Activated CD8-positive, alpha-beta T cell treated with anti-CD3 and anti-CD28 coated beads, Interleukin-2, amount 10 ng/mL, durations not matched to agents 7 days and 5 days (primary cell): ENCODE data around the gene SPAG9. TPM values are rescaled to one million over a fixed set of nuclear protein-coding genes. Genes with fewer than 3 reads are reported as not detected.

ENCODE experiments used
- ATAC-seq: fragments of 150-1000 bp; cut with Tn5 transposase; one replicate; pipeline ENCODE4 v1.10.0; 2021; ENCODE audit warnings: moderate library complexity
- CTCF ChIA-PET: fragments of 350-600 bp; sonication (Branson Sonifier 250); formaldehyde crosslinking; loops from one replicate; lab custom pipeline; 2021; ENCODE audit warnings: antibody characterized with exemption; lab: Charles Lee
- POLR2A ChIA-PET: fragments of 350-600 bp; sonication (Branson Sonifier 250); formaldehyde crosslinking; loops from one replicate; lab custom pipeline; 2021; ENCODE audit warnings: antibody characterized with exemption; lab: Charles Lee
- DNase-seq: peaks from one replicate; pipeline ENCODE4 v3.0.0-alpha.2; 2020
- H3K27ac Mint-ChIP-seq: one replicate; pipeline ENCODE4 v1.8.0; 2021; ENCODE audit warnings: mild to moderate bottlenecking, mixed read lengths
- H3K27me3 Mint-ChIP-seq: one replicate; pipeline ENCODE4 v1.8.0; 2021; ENCODE audit warnings: low read depth, mixed read lengths
- H3K36me3 Mint-ChIP-seq: one replicate; pipeline ENCODE4 v1.8.0; 2021; ENCODE audit warnings: low read depth, mixed read lengths
- H3K4me1 Mint-ChIP-seq: one replicate; pipeline ENCODE4 v1.8.0; 2021; ENCODE audit warnings: low read depth, mixed read lengths
- H3K4me3 Mint-ChIP-seq: one replicate; pipeline ENCODE4 v1.8.0; 2021; ENCODE audit warnings: mild to moderate bottlenecking, mixed read lengths
- H3K9me3 Mint-ChIP-seq: one replicate; pipeline ENCODE4 v1.8.0; 2022; ENCODE audit warnings: mixed read lengths; ENCODE audit not compliant: insufficient read depth
- total RNA-seq, 2 experiments: library from RNA; stranded (reverse); gene quantifications; one replicate each; pipeline ENCODE4 v1.2.3, GENCODE V29; 2021

The SPAG9 gene
- total RNA-seq, 2 experiments from 2014 or later, result 39.2 to 42.1 TPM

- H3K27ac Mint-ChIP-seq, result peak overlapping the region; percentile 30
- POLR2A ChIA-PET, result interaction anchor here (1.1 to 13.9 kb wide), 2 partner anchors 88 to 115 kb away, joined by 3 to 163 read pairs; partner anchors contain the start of gene TOB1
Observed at GRCh38 chr17:50953518-50953830, 167.2 kb downstream of the SPAG9 start.

GRCh38 chr17:50952889-50953288 lies 167.8 kb downstream of the SPAG9 start:
- peaks cover 46% of the 10 kb centered on the region for H3K4me1 Mint-ChIP-seq
- no peaks in the 10 kb centered on the region for H3K36me3 Mint-ChIP-seq
- H3K4me3 Mint-ChIP-seq, result no peak overlapping the region
- ATAC-seq (no peak), DNase-seq (no peak)
- ChIA-PET POLR2A (interaction anchor here (1.1 to 13.9 kb wide), 2 partner anchors 87 to 115 kb away, joined by 3 to 163 read pairs; partner anchors contain the start of gene TOB1), CTCF (interaction anchor here (1.0 to 15.6 kb wide), 7 partner anchors 9 to 200 kb away, joined by 3 to 351 read pairs (median 5); partner anchors contain the start of genes NME1 and TOB1)
- no peak overlapping the region for H3K27ac Mint-ChIP-seq
- H3K27me3 Mint-ChIP-seq, result no peaks in the 10 kb centered on the region
- no peaks in the 10 kb centered on the region for H3K9me3 Mint-ChIP-seq

More at GRCh38 chr17:50953518-50953830, 167.2 kb downstream of the SPAG9 start:
- no peaks in the 10 kb centered on the region for H3K27me3 Mint-ChIP-seq
- H3K4me1 Mint-ChIP-seq, result peaks cover 40% of the 10 kb centered on the region
- ATAC-seq, result no peak
- no peaks in the 10 kb centered on the region for H3K36me3 Mint-ChIP-seq
- CTCF ChIA-PET, result interaction anchor here (1.1 to 15.6 kb wide), 7 partner anchors 8 to 173 kb away, joined by 3 to 351 read pairs (median 5); partner anchors contain the start of gene TOB1
- H3K9me3 Mint-ChIP-seq, result no peaks in the 10 kb centered on the region
- DNase-seq, result no peak
- H3K4me3 Mint-ChIP-seq, result no peak overlapping the region

GRCh38 chr17:50952013-50952412 lies 168.7 kb downstream of the SPAG9 start:
- peaks cover 50% of the 10 kb centered on the region for H3K4me1 Mint-ChIP-seq
- DNase-seq (no peak), ATAC-seq (no peak)
- no peak overlapping the region for H3K4me3 Mint-ChIP-seq
- no peak overlapping the region for H3K27ac Mint-ChIP-seq
- H3K9me3 Mint-ChIP-seq, result no peaks in the 10 kb centered on the region
- H3K27me3 Mint-ChIP-seq, result no peaks in the 10 kb centered on the region
- no peaks in the 10 kb centered on the region for H3K36me3 Mint-ChIP-seq
- ChIA-PET POLR2A (interaction anchor here (0.6 to 13.9 kb wide), 3 partner anchors 43 to 218 kb away, joined by 3 to 163 read pairs (median 6); partner anchors contain the start of gene TOB1), CTCF (interaction anchor here (1.0 to 15.6 kb wide), 4 partner anchors 89 to 201 kb away, joined by 3 to 351 read pairs (median 98); partner anchors contain the start of genes NME1 and TOB1)

GRCh38 chr17:50949989-50950877 lies 170.4 kb downstream of the SPAG9 start:
- H3K27ac Mint-ChIP-seq, result no peak overlapping the region
- H3K36me3 Mint-ChIP-seq, result no peaks in the 10 kb centered on the region
- H3K4me3 Mint-ChIP-seq, result no peak overlapping the region
- ChIA-PET POLR2A (interaction anchor here (13.9 kb wide), 1 partner anchor 85 kb away, joined by 163 read pairs; the partner anchor contains the start of gene TOB1), CTCF (interaction anchor here (0.8 to 15.6 kb wide), 8 partner anchors 10 to 167 kb away, joined by 3 to 351 read pairs (median 5); partner anchors contain the start of gene TOB1)
- H3K4me1 Mint-ChIP-seq, result peaks cover 51% of the 10 kb centered on the region
- no peaks in the 10 kb centered on the region for H3K9me3 Mint-ChIP-seq
- DNase-seq, result peak; percentile 59
- no peaks in the 10 kb centered on the region for H3K27me3 Mint-ChIP-seq
- ATAC-seq, result peak; percentile 74

- H3K4me3 Mint-ChIP-seq, result no peak overlapping the region
- H3K27me3 Mint-ChIP-seq, result no peaks in the 10 kb centered on the region
- no peak overlapping the region for H3K27ac Mint-ChIP-seq
- CTCF ChIA-PET, result interaction anchor here (0.8 to 15.6 kb wide), 9 partner anchors 8 to 97 kb away, joined by 3 to 351 read pairs (median 5); partner anchors contain the start of gene TOB1
- POLR2A ChIA-PET, result interaction anchor here (1.1 to 13.9 kb wide), 2 partner anchors 84 to 97 kb away, joined by 4 to 163 read pairs; partner anchors contain the start of gene TOB1
- H3K4me1 Mint-ChIP-seq, result peaks cover 51% of the 10 kb centered on the region
- ATAC-seq (no peak), DNase-seq (no peak)
- H3K9me3 Mint-ChIP-seq, result no peaks in the 10 kb centered on the region
- H3K36me3 Mint-ChIP-seq, result no peaks in the 10 kb centered on the region
Observed at GRCh38 chr17:50949128-50949988, 171.3 kb downstream of the SPAG9 start.

GRCh38 chr17:50948711-50949110 lies 172.0 kb downstream of the SPAG9 start:
- no peak for DNase-seq
- Mint-ChIP-seq H3K36me3 (no peaks in the 10 kb centered on the region), H3K9me3 (no peaks in the 10 kb centered on the region), H3K27ac (no peak overlapping the region), H3K4me3 (no peak overlapping the region), H3K4me1 (peaks cover 48% of the 10 kb centered on the region), H3K27me3 (no peaks in the 10 kb centered on the region)
- ChIA-PET CTCF (interaction anchor here (1.3 to 15.6 kb wide), 7 partner anchors 9 to 166 kb away, joined by 3 to 351 read pairs (median 6); partner anchors contain the start of gene TOB1), POLR2A (interaction anchor here (1.1 to 13.9 kb wide), 2 partner anchors 83 to 96 kb away, joined by 4 to 163 read pairs; partner anchors contain the start of gene TOB1)
- ATAC-seq, result no peak

- CTCF ChIA-PET, result interaction anchor here (1.3 to 15.6 kb wide), 5 partner anchors 9 to 165 kb away, joined by 5 to 351 read pairs (median 14); partner anchors contain the start of gene TOB1
- Mint-ChIP-seq H3K27ac (no peak overlapping the region), H3K36me3 (no peaks in the 10 kb centered on the region), H3K4me1 (peaks cover 54% of the 10 kb centered on the region), H3K4me3 (no peak overlapping the region), H3K27me3 (no peaks in the 10 kb centered on the region), H3K9me3 (no peaks in the 10 kb centered on the region)
- POLR2A ChIA-PET, result interaction anchor here (13.9 kb wide), 1 partner anchor 82 kb away, joined by 163 read pairs; the partner anchor contains the start of gene TOB1
- no peak for DNase-seq
- no peak for ATAC-seq
Observed at GRCh38 chr17:50947782-50948543, 172.7 kb downstream of the SPAG9 start.

- ATAC-seq (no peak), DNase-seq (no peak)
- Mint-ChIP-seq H3K27ac (no peak overlapping the region), H3K4me1 (peaks cover 59% of the 10 kb centered on the region), H3K9me3 (no peaks in the 10 kb centered on the region), H3K4me3 (no peak overlapping the region), H3K36me3 (no peaks in the 10 kb centered on the region), H3K27me3 (no peaks in the 10 kb centered on the region)
- POLR2A ChIA-PET, result interaction anchor here (13.9 kb wide), 1 partner anchor 82 kb away, joined by 163 read pairs; the partner anchor contains the start of gene TOB1
- CTCF ChIA-PET, result interaction anchor here (1.3 to 15.6 kb wide), 4 partner anchors 74 to 164 kb away, joined by 5 to 351 read pairs (median 97); partner anchors contain the start of gene TOB1
Observed at GRCh38 chr17:50946891-50947781, 173.5 kb downstream of the SPAG9 start.

GRCh38 chr17:50946223-50946890 lies 174.3 kb downstream of the SPAG9 start:
- ATAC-seq, result no peak
- no peak overlapping the region for H3K4me3 Mint-ChIP-seq
- no peak for DNase-seq
- POLR2A ChIA-PET, result interaction anchor here (1.0 to 13.9 kb wide), 2 partner anchors 16 to 81 kb away, joined by 3 to 163 read pairs; partner anchors contain the start of gene TOB1
- CTCF ChIA-PET, result interaction anchor here (1.8 to 15.6 kb wide), 4 partner anchors 84 to 163 kb away, joined by 5 to 351 read pairs (median 107); partner anchors contain the start of gene TOB1
- H3K9me3 Mint-ChIP-seq, result no peaks in the 10 kb centered on the region
- no peak overlapping the region for H3K27ac Mint-ChIP-seq
- no peaks in the 10 kb centered on the region for H3K36me3 Mint-ChIP-seq
- no peaks in the 10 kb centered on the region for H3K27me3 Mint-ChIP-seq
- peaks cover 56% of the 10 kb centered on the region for H3K4me1 Mint-ChIP-seq
